DND-41 (cell line): ENCODE measurements around the gene LARP1B.

ENCODE experiments used
- ATAC-seq: fragments of 200-7000 bp; cut with Tn5 transposase; 3 replicates; pipeline ENCODE4 v1.9.1; 2021; ENCODE audit warnings: low read depth; ENCODE audit not compliant: insufficient read depth
- DNase-seq: peaks from one replicate; pipeline ENCODE4 v3.0.0-alpha.2; 2020
- H2AFZ ChIP-seq: 2 replicates; pipeline ENCODE4 v1.6.0; 2012; ENCODE audit warnings: low read depth, low read length
- H3K27ac ChIP-seq: 2 replicates; pipeline ENCODE4 v1.5.1; 2012; ENCODE audit warnings: low read length, inconsistent platforms
- H3K27me3 ChIP-seq: fragments of 200-600 bp; sonication (generic); 2 replicates; pipeline ENCODE4 v1.6.0; 2012; ENCODE audit warnings: low read length, mild to moderate bottlenecking, inconsistent platforms; ENCODE audit not compliant: insufficient read depth, poor library complexity
- H3K36me3 ChIP-seq: 2 replicates; pipeline ENCODE4 v1.5.1; 2012; ENCODE audit warnings: low read length, inconsistent platforms; ENCODE audit not compliant: insufficient read depth
- H3K4me1 ChIP-seq: 2 replicates; pipeline ENCODE4 v1.5.1; 2012; ENCODE audit warnings: mild to moderate bottlenecking, low read length; ENCODE audit not compliant: insufficient read depth
- H3K4me2 ChIP-seq: 2 replicates; pipeline ENCODE4 v1.6.0; 2012; ENCODE audit warnings: mild to moderate bottlenecking, moderate library complexity, low read length, inconsistent platforms; ENCODE audit not compliant: insufficient read depth
- H3K4me3 ChIP-seq, 2 experiments: fragments of 200-600 bp in 1 of 2; shearing (Covaris generic) in 1 of 2; 2 replicates each; pipeline ENCODE4 v1.5.1; 2012 to 2016; ENCODE audit warnings: inconsistent platforms in 2 of 2, low read length in 2 of 2, mild to moderate bottlenecking in 2 of 2, low read depth in 1 of 2, moderate library complexity in 1 of 2
- H3K79me2 ChIP-seq: 2 replicates; pipeline ENCODE4 v1.6.0; 2012; ENCODE audit warnings: low read length, inconsistent platforms; ENCODE audit not compliant: insufficient read depth
- H3K9ac ChIP-seq: 2 replicates; pipeline ENCODE4 v1.6.0; 2012; ENCODE audit warnings: low read depth, mild to moderate bottlenecking, inconsistent platforms, low read length, moderate library complexity
- H3K9me3 ChIP-seq: 2 replicates; pipeline ENCODE4 v1.5.1; 2012; ENCODE audit warnings: low read length, moderate library complexity, mild to moderate bottlenecking, inconsistent platforms; ENCODE audit not compliant: insufficient read depth, severe bottlenecking
- H4K20me1 ChIP-seq: 2 replicates; pipeline ENCODE4 v1.6.0; 2012; ENCODE audit warnings: low read length; ENCODE audit not compliant: insufficient read depth
- CTCF ChIP-seq: IDR thresholded peaks from 2 replicates; pipeline ENCODE4 v1.5.1; 2012; ENCODE audit warnings: borderline replicate concordance, low read length, moderate library complexity, mild to moderate bottlenecking; ENCODE audit not compliant: poor library complexity, severe bottlenecking; ENCODE audit errors: extremely low read depth
- EZH2 ChIP-seq: IDR thresholded peaks from 3 replicates; pipeline ENCODE4 v1.6.1; 2012; ENCODE audit warnings: borderline replicate concordance, low read depth, mild to moderate bottlenecking, moderate library complexity, low read length, inconsistent platforms; ENCODE audit not compliant: severe bottlenecking

Gene LARP1B

DNA sequence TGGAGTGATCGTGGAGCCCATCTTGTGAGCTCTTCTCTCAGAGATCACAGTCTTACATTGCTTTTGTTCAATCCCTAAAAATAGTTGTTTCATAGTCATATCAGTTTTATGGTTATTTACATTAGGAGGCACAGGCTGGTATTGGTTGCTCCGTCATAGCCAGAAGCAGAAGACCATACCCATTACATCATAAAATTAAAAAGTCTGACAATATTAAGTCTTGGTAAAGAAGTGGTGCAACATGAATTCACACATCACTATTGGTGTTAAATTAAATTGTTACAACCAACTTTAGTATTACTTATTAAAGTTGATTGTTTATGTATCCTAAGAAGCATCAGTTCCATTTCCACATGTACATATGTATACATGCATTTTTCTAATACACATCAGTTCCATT lies 84.6 kb downstream of the LARP1B start:
- no peak overlapping the region for H2AFZ ChIP-seq
- no peak for TF ChIP-seq EZH2
- TF ChIP-seq CTCF, result no peak
- peaks cover 3% of the 10 kb centered on the region; the same call in 1 of the 2 replicates for H3K36me3 ChIP-seq
- no peak overlapping the region for H3K4me2 ChIP-seq
- H3K27ac ChIP-seq, result no peak overlapping the region
- H3K27me3 ChIP-seq, result no peaks in the 10 kb centered on the region
- no peak for ATAC-seq
- H4K20me1 ChIP-seq, result no peaks in the 10 kb centered on the region
- no peak for DNase-seq
- H3K9me3 ChIP-seq, result peaks cover 11% of the 10 kb centered on the region
- H3K79me2 ChIP-seq, result no peaks in the 10 kb centered on the region
- no peak overlapping the region for H3K9ac ChIP-seq
- H3K4me1 ChIP-seq, result no peaks in the 10 kb centered on the region
- no peak overlapping the region for H3K4me3 ChIP-seq

- ATAC-seq, result no peak
- no peaks in the 10 kb centered on the region for H3K4me1 ChIP-seq
Observed at GRCh38 chr4:128153800-128154199, 92.7 kb downstream of the LARP1B start.

DNA sequence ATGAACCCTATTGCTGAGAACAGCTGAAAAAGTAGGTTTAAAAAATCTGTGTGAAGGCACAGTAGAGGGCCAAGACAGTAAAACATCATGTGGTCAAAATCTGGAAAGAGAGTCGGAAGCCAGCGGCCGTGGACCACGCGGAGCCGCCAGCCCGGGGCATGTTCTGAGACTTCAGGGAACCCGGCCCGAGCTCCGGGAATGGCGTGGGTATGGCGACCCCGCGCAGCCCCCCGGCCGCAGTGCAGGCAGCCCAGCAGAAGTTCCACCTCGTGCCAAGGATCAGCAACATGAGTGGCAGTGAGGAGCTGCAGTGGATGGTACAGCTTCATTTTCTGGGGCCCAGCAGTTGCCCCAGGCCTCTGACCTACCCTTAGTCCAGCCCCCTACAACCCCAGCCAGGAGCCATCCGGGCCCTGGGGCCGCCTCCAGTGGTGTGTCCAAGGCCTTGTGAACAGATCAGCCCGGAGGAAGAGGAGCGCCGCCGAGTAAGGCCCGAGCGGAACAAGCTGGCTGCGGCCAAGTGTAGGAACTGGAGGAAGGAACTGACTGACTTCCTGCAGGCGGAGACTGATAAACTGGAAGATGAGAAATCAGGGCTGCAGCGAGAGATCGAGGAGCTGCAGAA lies 94.2 kb downstream of the LARP1B start:
- no peak overlapping the region for H3K9ac ChIP-seq
- TF ChIP-seq CTCF, result no peak
- no peak for TF ChIP-seq EZH2
- H3K36me3 ChIP-seq, result peaks cover 17% of the 10 kb centered on the region
- no peak for DNase-seq
- no peaks in the 10 kb centered on the region for H3K4me1 ChIP-seq
- peaks cover 16% of the 10 kb centered on the region for H3K9me3 ChIP-seq
- H3K79me2 ChIP-seq, result no peaks in the 10 kb centered on the region
- no peak for ATAC-seq
- no peak overlapping the region for H2AFZ ChIP-seq
- no peak overlapping the region for H3K4me2 ChIP-seq
- no peak overlapping the region for H3K4me3 ChIP-seq
- no peaks in the 10 kb centered on the region for H3K27me3 ChIP-seq
- no peak overlapping the region for H3K27ac ChIP-seq
- no peaks in the 10 kb centered on the region for H4K20me1 ChIP-seq

More at GRCh38 chr4:128153800-128154199, 92.7 kb downstream of the LARP1B start:
- Histone ChIP-seq H4K20me1 (no peaks in the 10 kb centered on the region), H3K79me2 (no peaks in the 10 kb centered on the region), H3K4me2 (no peak overlapping the region), H3K27ac (no peak overlapping the region), H3K9ac (no peak overlapping the region), H3K9me3 (peaks cover 16% of the 10 kb centered on the region), H3K36me3 (peaks cover 17% of the 10 kb centered on the region), H3K4me3 (no peak overlapping the region), H3K27me3 (no peaks in the 10 kb centered on the region), H2AFZ (no peak overlapping the region)
- TF ChIP-seq CTCF (no peak), EZH2 (no peak)
- DNase-seq, result no peak
